GM18861 (cell line): ENCODE results near the gene C1QTNF12.
"Not testable (repeated sequence)": the region's sequence is repeated elsewhere in the genome, so short reads cannot be mapped to it uniquely, and the experiment has no call there.

Experiments used
- ATAC-seq: cut with Tn5 transposase; IDR thresholded peaks from one replicate; pipeline ENCODE4 v1.9.1; 2021; ENCODE audit not compliant: unreplicated experiment

Gene C1QTNF12

DNA sequence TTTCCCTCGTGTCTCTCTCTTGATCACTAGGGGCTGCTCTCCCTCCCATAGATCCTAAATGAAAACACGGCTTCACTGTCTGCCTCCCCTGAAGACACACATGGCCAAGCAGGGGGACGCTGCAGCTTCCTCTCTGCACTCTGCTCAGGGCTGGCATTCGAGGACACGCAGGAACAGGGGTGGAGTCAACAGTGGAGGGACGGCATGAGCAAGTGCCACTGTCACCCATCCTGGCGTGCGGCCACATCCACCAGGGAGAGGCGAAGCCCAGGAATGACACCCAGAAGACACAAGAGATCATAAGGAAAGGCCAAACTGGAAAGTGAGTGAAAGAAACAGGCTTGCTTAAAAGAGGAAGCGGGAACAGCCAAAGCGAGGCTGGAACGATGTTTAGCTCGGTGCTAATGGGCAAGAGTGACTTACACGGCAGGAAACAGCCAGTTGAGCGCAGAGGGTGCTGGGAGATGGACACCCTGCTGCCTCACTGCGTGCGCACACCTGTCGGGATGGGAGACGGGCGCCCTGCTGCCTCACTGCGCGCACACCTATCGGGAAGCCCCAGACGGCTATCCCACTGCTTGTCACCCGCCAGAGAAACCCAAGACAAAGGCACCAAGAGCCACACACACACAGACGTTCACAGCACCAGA lies 13.6 kb upstream of the C1QTNF12 start:
- ATAC-seq, result no peak

DNA sequence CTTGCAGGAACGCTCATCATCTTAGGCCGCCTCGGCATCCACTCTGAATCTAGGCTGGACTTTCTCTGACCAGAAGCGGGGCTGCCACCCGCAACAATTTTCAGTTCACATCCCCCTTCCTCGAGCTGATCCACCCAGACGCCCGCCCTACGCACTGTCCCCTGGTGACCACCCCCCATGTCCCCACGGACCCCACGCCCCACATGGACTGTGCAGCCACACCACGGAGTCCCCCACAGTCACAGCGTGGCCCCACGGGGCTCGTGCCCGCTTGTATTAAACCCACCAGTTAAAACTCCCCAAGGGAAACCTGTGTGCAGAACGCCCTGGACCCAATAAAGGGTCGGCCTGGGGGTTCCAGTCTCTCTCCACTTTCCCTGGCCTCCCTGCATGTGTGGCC lies 13.0 kb upstream of the C1QTNF12 start:
- ATAC-seq, result no peak

DNA sequence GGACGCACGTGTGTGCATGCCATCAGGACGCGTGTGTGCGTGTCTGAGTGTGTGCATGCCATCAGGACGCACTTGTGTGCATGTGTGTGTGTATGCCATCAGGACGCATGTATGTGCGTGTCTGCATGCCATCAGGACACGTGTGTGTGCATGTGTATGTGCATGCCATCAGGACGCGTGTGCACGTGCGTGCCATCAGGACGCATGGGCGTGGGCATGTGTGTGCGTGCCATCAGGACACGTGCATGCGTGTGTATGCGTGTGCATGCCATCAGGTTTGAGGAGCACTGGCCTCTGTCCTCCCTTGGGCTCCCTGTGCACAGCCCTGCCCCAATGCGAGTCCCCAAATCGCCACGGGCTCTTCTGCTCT lies 12.6 kb upstream of the C1QTNF12 start:
- no peak for ATAC-seq

DNA sequence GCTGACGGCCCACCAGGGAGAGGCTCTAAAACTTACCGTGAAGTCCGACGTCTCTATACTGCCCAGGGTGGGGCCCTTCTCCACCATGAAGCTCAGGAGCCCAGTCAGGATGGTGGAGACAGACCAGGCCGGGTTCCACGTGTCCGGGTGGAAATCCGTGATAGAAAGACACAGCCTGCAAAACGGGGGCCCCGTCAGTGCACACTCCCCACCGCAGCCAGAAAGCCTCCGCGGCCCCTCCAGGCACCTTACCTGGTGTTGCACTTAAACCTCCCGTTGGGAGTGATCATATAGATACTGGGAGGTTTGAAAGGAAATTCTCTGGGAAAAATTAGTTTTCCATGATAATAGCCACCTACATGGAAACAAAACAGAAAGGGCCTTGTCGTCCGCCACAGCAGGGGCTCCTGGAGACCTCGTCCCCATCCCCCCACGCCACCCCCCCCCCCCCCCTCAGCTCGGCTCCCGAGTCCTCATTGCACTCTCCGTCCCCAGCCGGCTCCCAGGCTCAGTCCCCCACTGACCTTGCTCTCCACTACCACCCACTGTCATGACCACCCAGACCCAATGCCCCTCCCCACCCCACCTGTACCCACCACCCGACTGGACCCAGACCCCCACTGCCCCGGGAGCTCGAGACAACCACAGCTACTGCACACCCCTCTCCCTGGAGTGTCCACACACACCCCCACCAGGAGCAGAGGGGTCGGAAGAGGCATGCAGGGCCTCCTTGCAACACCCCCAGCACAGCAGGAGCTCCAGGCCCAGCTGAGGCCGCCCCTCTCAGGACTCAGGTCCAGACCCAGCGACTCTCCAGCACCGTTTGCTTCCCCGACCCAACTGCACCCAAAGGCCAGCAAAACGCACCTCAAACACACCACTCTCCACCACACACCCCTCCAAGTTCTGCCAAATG lies 10.7 kb upstream of the C1QTNF12 start:
- ATAC-seq, result no peak

DNA sequence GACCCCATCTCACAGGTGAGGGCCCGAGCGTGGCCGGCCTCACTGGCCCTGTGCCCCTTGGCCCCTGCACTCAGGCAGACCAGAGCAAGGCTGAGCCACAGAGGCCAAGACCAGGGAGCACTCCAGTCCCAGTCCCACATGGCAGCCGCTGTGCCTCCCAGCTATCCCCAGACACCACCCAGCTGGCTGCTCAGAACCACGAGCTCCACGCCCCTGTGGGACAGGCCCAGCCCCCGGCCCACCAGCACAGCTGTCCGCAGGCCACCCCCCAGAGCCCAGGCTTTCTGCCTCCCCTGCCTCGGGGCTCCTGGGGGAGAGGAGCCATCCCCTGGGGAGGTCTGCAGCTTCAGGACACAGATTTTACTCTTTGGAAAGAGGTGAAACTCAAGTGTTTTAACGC lies 9.1 kb upstream of the C1QTNF12 start:
- ATAC-seq, result no peak

DNA sequence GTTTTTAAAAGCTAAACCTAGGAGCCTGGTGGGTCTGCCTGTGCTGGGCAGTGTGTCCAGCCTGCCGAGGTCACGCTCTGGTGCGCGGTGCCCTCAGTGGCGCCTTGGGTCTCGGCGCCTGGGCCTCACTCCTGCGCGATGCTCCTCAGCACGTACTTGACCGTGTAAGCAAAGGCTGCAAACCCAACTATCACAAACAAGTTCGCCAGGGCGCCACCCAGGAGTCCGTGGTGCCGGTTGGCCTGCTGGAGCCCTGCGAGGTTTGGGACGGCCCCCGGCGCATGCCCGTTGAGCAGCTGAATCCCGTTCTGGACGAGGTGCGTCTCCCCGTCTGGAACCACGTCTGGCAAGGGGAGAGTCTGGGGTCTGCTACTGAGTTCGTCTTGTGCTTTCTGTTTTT lies 8.6 kb upstream of the C1QTNF12 start:
- no peak for ATAC-seq

DNA sequence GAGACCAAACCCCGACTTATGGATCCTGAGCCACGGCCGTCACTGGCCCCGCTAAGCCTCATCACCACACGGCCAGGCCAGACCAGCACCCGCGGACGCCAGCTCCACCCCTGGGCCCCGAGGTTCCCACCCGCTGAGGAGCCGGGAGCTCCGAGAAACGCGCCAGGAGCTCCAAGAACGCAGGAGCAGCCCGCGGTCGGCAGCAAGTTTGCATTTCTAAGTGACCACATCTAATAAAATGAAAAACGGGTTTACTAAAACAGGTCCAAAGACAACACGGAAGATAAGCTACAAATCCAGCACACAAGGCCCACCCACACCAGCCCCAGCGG lies 8.1 kb upstream of the C1QTNF12 start:
- ATAC-seq, result no peak

DNA sequence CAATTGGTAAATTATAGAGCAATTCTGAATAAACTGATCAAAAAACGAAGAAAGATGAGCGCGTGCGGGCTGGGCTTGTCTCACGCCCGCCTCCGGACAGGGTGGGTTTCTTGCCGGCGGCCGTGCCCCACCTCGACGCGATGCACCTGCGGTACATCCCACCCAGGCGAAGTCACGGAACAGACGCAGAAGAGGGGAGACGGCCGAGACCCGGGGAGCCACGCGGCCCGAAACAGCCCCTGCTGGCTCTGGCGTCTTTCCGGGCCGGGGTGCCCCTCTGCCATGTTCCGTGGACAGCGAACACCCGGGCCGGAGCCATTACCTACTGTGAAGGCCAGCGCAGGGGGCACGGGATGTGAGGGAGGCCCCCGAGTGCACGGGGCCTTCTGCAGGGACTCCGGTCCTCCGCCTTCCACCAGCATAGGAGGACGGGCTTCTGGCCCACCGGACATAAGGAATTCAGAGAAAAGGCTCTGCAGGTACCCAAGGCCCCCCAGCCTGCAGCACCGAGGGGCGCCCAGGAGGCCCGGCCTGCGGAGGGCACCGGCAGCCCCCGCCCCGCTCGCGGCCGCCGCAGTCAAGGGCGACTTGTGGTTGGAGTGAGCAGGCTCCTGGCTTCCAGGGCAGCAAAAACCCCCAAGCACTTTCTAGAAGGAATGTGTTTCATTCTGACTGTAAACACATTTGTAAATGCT lies 7.6 kb upstream of the C1QTNF12 start:
- ATAC-seq, result no peak

DNA sequence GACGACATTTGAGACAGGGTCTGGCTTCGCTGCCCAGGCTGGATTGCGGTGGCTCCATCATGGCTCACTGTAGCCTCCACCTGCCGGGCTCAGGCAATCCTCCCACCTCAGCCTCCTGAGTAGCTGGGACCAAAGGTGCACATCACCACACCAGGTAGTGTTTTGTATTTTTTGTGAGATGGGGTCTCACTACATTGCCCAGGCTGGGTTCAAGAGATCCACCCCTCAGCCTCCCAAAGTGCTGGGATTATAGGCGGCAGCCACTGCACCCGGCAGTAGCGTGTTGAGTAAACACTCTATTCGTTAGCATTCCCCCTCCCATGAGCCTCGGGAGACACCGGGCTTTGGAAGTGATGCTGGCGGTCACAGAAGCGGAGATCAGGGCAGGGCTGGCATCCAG lies 6.8 kb upstream of the C1QTNF12 start:
- no peak for ATAC-seq

DNA sequence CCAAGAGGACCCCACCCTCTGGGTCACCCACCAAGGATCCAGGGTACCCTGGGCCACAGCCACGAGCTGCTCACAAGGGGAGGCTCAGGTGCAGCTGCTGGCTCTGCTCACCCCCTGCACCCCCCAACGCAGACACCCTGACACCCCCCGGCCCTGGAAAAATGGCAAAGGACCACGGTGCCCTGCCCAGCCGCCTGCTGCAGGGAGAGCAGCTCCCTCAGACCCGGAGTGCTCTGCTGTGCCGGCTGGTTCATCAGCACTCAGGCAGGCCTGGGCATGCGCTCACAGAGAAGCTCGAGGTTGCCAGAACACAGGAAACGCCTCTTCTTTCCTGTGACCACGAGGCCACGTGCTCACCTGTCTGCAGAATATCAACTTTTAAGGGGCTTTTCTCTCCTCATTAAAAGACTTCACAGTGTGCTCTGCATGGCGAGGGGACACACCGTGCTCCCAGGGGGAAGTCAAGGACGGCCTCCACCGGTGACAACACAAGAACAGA lies 4.3 kb upstream of the C1QTNF12 start:
- ATAC-seq, result no peak

DNA sequence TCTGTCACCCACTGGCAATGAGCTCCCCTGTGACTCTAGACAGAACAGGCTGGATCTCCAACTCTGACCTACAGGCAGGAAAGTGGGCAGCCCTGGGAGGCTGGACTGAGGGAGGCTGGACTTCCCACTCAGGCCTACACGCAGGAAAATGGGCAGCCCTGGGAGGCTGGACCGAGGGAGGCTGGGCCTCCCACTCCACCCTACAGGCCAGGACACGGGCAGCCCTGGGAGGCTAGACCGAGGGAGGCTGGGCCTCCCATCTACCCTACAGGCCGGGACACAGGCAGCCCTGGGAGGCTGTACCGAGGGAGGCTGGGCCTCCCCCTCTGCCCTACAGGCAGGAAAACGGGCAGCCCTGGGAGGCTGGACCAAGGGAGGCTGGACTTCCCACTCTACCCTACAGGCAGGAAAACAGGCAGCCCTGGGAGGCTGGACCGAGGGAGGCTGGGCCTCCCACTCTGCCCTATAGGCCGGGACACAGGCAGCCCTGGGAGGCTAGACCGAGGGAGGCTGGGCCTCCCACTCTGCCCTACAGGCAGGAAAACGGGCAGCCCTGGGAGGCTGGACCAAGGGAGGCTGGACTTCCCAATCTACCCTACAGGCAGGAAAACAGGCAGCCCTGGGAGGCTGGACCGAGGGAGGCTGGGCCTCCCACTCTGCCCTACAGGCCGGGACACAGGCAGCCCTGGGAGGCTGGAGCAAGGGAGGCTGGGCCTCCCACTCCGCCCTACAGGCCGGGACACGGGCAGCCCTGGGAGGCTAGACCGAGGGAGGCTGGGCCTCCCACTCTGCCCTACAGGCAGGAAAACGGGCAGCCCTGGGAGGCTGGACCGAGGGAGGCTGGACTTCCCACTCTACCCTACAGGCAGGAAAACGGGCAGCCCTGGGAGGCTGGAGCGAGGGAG lies 1.7 kb upstream of the C1QTNF12 start:
- ATAC-seq, result not testable (repeated sequence)

DNA sequence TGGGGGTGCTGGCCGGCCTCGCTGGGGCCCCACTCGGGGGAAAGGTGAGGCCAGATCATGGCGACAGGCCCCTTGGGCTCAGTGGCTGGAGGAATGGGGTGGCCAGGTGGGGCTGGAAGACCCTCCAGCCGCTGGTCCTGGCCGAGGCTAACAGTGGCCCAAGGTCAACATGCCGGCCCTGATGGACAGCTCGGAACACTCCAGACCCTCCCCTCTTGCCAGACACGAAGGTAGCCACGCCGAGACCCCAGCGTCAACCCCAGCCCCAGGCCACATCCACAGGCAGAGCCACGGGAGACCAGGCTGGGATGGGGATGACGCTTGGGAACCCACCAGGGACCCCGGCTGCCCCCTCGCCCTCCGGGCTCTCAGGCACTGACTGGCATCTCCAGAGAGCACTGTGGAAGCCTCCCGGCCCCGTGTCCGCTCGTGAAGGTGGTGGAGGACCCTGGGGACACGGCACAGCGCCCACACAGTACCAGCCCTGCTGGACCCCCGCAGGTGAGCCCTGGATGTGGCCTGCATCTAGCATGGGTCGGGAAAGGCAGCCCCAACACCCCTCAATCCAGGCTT lies 905 bp upstream of the C1QTNF12 start:
- ATAC-seq, result no peak

DNA sequence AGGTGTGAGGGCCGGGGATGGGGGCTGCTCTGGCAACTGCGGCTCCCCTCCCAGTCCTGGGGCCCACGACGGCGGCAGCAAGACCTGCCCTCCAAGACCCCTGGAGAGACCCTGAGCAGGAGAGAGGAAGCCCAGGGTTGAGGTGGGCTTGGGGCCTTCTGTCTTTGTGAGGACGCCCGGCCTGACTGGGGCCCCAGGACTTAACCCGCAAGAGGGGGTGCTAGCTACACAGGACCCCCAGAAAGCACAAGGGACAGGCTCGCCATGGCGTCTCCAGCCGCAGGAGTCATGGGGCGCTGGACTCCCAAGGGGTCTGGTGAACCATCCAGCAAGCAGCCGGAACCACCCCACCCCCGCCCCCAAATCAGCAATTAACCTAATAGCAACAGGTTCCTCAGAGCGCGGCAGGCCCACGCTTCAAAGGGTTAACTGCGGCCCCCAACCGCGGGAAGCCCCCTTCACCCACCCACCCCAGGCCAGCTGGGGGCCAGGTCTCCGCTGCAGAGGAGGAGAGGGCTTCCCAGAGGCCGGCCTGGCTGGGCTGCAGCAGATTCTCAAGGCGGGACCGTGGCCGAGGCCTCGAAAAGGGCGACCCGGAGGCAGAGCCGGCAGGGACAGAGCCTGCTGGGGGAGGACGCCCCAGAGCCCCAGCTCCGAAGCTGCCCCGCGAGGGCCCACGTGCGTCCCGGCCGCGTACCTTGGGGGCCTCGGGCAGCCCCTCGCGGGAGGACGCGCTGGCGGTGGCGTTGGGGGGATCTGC lies 525 bp downstream of the C1QTNF12 start:
- ATAC-seq, result no peak

DNA sequence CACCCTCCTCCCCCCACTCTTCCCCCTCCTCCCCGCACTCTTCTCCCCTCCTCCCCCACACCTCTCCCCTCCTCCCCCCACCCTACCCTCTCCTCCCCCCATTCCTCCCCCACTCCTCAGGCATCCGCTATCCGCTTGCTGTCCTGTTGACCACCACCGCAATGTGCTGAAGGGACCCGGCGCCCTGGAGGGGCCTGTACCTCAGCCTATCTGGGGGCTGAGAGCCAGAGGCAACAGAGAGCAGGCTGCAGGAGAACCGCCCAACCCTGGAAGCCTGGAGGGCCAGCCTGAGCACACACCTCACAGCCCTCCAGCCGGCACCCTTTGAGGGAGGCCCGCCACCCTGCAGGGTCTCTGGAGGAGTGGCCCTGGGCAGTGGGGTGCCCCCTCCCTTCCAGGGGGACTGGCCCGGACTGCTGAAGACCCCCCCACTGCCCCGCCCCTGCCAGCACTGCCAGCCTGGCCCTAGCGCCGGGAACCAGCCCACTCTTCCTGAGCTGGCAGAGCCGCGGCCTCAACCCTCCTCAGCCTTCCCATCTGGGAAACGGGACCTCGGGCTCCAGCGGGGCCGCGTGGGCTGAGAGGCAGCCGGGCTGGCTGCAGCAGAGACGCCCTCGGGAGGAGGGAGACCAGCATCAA lies 1.2 kb downstream of the C1QTNF12 start:
- no peak for ATAC-seq

DNA sequence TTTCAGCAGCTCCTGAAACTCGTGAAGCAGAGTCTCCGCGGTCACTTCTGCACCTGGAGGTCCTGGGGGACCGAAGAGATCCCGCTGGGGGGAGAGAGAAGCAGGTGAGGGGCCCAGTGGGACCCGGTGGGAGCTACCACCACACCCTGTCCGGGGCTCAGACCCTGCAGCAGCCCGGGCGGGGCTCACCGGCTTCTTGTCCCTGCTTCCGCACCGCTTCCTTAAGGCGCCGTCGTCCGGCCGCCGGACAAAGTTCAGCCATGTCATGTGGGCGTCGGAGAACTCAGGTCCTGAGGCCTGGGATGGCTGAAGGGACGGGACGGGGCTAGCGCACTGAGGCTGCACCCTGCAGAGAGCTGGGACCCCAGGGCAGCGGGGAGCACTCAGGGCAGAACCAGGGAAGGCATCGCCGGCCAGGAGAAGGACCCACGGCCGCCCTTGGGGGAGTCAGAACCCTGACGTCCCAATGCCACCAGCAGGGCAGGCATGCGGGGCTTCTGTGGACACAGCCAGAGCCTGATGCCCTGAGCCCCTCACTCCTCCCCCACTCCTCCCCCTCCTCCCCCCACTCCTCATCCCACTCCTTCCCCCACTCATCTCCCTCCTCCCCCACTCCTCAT lies 2.2 kb downstream of the C1QTNF12 start:
- no peak for ATAC-seq

DNA sequence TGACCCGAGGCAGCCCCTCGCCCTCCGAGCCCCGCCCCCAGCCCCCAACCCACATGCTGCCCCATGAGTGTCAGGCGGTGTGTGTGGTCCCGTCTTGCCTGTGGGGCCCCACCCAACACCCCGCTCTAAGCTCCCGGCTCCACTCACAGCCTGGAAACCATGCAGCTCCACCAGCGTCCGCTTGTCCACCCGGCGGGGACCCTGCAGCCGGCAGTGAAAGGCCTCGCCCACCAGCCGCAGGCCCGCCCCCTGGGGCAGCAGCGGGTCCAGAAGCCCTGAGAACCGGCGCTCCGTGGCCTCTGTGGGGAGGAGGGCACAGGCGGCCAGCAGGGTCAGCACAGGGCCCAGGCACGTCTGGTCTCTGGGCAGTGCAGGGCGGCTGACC lies 2.7 kb downstream of the C1QTNF12 start:
- ATAC-seq, result no peak

DNA sequence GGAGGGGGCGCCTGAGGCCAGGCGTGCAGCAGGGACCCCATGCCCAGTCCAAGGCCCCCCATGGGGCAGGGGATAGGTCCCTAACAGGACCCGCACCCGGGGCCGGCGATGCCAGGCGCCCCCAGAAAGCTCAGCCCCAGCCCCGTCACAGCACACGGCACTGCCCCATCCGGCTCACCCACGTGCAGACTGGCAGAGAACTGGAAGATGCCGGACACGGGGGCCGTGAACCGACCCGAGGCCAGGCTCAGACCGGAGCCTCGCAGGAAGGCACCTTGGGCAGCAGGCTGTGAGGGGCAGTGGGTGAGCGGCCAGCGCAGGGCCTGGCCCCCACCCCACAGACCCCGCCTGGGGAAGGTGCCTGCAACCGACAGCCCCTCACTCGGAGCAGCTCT lies 3.3 kb downstream of the C1QTNF12 start:
- ATAC-seq, result no peak

DNA sequence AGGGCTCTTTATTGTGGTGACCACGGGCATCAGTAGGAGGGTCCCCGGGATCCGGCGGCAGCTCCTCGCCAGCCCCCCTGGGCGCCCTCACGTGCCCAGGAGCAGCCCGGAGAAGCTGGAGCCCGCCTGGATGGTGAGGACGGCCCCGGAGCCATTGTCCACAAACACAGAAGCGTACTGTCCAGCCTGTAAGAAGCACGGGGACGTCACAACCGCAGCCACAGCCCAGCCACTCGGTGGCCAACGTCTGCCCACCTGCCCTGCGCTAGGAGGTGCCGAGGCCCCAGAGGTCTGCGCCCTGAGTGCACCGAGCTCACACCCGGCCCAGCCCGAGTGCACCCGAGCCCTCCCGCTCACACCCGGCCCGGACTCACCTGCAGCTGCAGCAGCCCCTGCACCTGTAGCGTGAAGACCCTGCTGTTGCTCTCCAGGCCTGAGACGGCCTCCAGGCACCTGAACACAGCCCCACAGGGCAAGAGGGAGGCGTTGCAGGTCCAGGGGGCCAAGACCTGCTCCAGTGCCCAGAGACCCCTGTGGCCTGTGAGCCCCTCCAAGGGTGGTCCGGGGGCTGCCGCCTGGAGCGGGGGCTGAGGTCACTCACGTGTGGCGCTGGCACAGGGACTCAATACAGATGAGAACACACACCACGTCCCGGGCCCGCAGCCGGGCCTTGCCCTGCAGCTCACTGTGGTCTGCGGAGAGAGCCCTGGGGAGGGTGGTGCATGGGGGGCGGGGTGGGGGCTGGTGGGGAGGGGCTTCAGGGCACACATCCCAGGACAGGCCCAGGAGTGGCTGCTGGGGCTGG lies 3.9 kb downstream of the C1QTNF12 start:
- no peak for ATAC-seq
